Measurements from ENCODE around the gene CACNG4.

Gene CACNG4

DNA sequence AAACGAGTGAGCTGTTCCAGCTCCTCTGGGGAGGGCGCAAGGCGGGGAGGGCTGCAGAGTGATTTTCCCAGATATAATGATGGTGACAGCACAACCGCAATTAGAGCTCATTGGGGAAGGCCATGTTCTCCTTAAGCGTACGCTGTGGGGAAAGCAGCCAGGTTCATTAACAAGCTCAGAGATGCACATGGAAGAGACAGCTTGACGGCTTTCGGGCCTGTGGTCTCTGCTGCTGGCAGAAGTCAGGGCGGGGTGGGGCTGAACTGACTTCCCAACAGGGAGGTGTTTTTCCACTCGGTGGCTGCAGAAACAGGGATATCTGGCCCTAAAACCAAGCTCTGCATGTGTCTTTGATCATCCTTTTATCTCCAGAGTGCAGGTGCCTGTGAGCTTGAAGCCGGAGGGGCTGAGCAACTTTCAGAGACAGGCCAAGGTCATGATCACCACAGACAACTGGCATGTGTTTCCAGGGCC is 55.8 kb downstream of the CACNG4 start:
- TF ChIP-seq TCF4 (CRISPR knock-in tag; IDR thresholded peaks at IDR 0.05; ENCODE audit: borderline replicate concordance), result peak; percentile 88
- no peak for TF ChIP-seq ZNF565 (CRISPR knock-in tag; conservative IDR thresholded peaks at IDR 0.05; ENCODE audit: low read depth)
- TF ChIP-seq ESRRG (CRISPR knock-in tag; IDR thresholded peaks at IDR 0.05), result peak; percentile 57; the same call in 1 of the 2 replicates

DNA sequence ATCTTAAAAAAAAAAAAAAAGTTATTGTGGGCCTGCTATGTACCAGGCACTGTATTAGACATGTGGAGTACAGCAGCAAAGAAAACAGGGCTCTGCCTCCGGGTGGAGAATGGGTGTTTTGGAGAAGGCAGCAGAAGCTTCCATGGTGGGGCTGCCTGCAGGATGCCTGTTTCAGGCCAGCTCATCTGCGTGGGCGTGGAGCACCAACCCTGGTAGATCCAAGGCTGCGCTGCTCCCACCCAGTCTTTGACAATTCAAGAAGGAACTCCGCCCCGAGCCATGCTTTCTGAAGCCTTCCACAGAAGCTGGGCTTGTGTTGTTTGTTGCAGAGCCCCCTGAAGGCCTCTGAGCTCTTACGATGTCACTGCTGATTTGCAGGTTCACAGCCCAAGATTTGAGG is 56.7 kb downstream of the CACNG4 start:
- ATAC-seq, result no peak
- TF ChIP-seq ARNTL (CRISPR knock-in tag; IDR thresholded peaks at IDR 0.05; ENCODE audit: borderline replicate concordance, low read depth) (no peak), OSR1 (CRISPR knock-in tag; IDR thresholded peaks at IDR 0.05) (no peak), TOX (CRISPR knock-in tag; IDR thresholded peaks at IDR 0.05; ENCODE audit: borderline replicate concordance) (no peak), GLIS3 (CRISPR knock-in tag; IDR thresholded peaks at IDR 0.05) (no peak)
- TF ChIP-seq, protein P1, sequence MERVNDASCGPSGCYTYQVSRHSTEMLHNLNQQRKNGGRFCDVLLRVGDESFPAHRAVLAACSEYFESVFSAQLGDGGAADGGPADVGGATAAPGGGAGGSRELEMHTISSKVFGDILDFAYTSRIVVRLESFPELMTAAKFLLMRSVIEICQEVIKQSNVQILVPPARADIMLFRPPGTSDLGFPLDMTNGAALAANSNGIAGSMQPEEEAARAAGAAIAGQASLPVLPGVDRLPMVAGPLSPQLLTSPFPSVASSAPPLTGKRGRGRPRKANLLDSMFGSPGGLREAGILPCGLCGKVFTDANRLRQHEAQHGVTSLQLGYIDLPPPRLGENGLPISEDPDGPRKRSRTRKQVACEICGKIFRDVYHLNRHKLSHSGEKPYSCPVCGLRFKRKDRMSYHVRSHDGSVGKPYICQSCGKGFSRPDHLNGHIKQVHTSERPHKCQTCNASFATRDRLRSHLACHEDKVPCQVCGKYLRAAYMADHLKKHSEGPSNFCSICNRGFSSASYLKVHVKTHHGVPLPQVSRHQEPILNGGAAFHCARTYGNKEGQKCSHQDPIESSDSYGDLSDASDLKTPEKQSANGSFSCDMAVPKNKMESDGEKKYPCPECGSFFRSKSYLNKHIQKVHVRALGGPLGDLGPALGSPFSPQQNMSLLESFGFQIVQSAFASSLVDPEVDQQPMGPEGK (CRISPR knock-in tag; IDR thresholded peaks at IDR 0.05; ENCODE audit: borderline replicate concordance), result no peak

More for the DNA sequence above, 55.8 kb downstream of the CACNG4 start:
- peak; percentile 23; the same call in 1 of the 3 replicates for ATAC-seq

GRCh38 chr17:67021743-67022450 is 57.4 kb downstream of the CACNG4 start:
- TF ChIP-seq CSRNP3 (CRISPR knock-in tag; IDR thresholded peaks at IDR 0.05) (no peak), ZNF565 (CRISPR knock-in tag; conservative IDR thresholded peaks at IDR 0.05; ENCODE audit: low read depth) (no peak), ESRRG (CRISPR knock-in tag; IDR thresholded peaks at IDR 0.05) (no peak), BACH2 (CRISPR knock-in tag; IDR thresholded peaks at IDR 0.05; ENCODE audit: borderline replicate concordance) (no peak), POU6F1 (CRISPR knock-in tag; IDR thresholded peaks at IDR 0.05; ENCODE audit: borderline replicate concordance, low read depth) (no peak), ZC3H10 (CRISPR knock-in tag; IDR thresholded peaks at IDR 0.05) (no peak), TOX (CRISPR knock-in tag; IDR thresholded peaks at IDR 0.05; ENCODE audit: borderline replicate concordance) (no peak), ISL1 (CRISPR knock-in tag; IDR thresholded peaks at IDR 0.05) (no peak), PPARA (CRISPR knock-in tag; IDR thresholded peaks at IDR 0.05; ENCODE audit: borderline replicate concordance) (no peak), ARNTL (CRISPR knock-in tag; IDR thresholded peaks at IDR 0.05; ENCODE audit: borderline replicate concordance, low read depth) (no peak), ZFP30 (CRISPR knock-in tag; IDR thresholded peaks at IDR 0.05) (no peak), RARB (CRISPR knock-in tag; IDR thresholded peaks at IDR 0.05) (no peak), ZNF70 (CRISPR knock-in tag; IDR thresholded peaks at IDR 0.05) (no peak), ZFP3 (CRISPR knock-in tag; IDR thresholded peaks at IDR 0.05) (no peak), CREB5 (CRISPR knock-in tag; IDR thresholded peaks at IDR 0.05; ENCODE audit: low read depth) (no peak), ZNF8 (CRISPR knock-in tag; IDR thresholded peaks at IDR 0.05) (no peak)
- TF ChIP-seq, protein P1 (CRISPR knock-in tag; IDR thresholded peaks at IDR 0.05; ENCODE audit: borderline replicate concordance), result no peak
- no peak for ATAC-seq

All from SK-N-SH treated with all-trans-retinoic acid at 6 μM for 48 hours (cell line).